H1 (cell line): Measurements from ENCODE around the gene BRICD5. TPM values are rescaled to one million over a fixed set of nuclear protein-coding genes. Genes with fewer than 3 reads are reported as not detected.
A peak's percentile ranks its signal among the peaks of the same experiment; 100 is the strongest.

Experiments used
- ATF2 ChIP-seq: IDR thresholded peaks from 2 replicates; pipeline ENCODE4 v1.6.1; 2012; ENCODE audit warnings: low read length, inconsistent platforms
- BCL11A ChIP-seq, 2 experiments: IDR thresholded peaks; one replicate each; pipeline ENCODE4 v1.6.1; 2011; ENCODE audit warnings: low read depth in 2 of 2, low read length in 2 of 2, mild to moderate bottlenecking in 2 of 2
- BRCA1 ChIP-seq: IDR thresholded peaks from 2 replicates; pipeline ENCODE4 v1.6.1; 2012; ENCODE audit warnings: low read depth, low read length, improper control_type of control experiment
- CBX8 ChIP-seq: fragments of 300-800, 300-1000 bp; sonication (generic); IDR thresholded peaks from 2 replicates; pipeline ENCODE4 v1.7.1; 2016; ENCODE audit warnings: low read depth, low read length, borderline replicate concordance
- CHD1 ChIP-seq: IDR thresholded peaks from 2 replicates; pipeline ENCODE4 v1.6.1; 2012; ENCODE audit warnings: low read depth, low read length, improper control_type of control experiment
- CTBP2 ChIP-seq: IDR thresholded peaks from 2 replicates; pipeline ENCODE4 v1.7.0; 2011; ENCODE audit warnings: borderline replicate concordance, mild to moderate bottlenecking, moderate library complexity, mixed read lengths, low read length; ENCODE audit not compliant: insufficient read depth, insufficient read length
- CTCF ChIP-seq, 3 experiments: IDR thresholded peaks; 1 replicate in 2 of 3; 2 replicates in 1 of 3; pipeline versions ENCODE4 v1.5.1 to v1.6.1; 2011; ENCODE audit warnings: low read length in 3 of 3, mild to moderate bottlenecking in 3 of 3, inconsistent platforms in 2 of 3, low read depth in 1 of 3, moderate library complexity in 1 of 3; ENCODE audit not compliant: insufficient read depth in 1 of 3; ENCODE audit errors: control extremely low read depth in 1 of 3
- EGR1 ChIP-seq: IDR thresholded peaks from 2 replicates; pipeline ENCODE4 v1.6.1; 2011; ENCODE audit warnings: low read depth, low read length, borderline replicate concordance
- HDAC6 ChIP-seq: IDR thresholded peaks from one replicate; pipeline ENCODE4 v1.7.1; 2012; ENCODE audit warnings: low read depth, mild to moderate bottlenecking, inconsistent platforms, low read length, moderate library complexity
- JUND ChIP-seq: IDR thresholded peaks from 2 replicates; pipeline ENCODE4 v1.6.1; 2011; ENCODE audit warnings: mild to moderate bottlenecking, improper control_type of control experiment, low read length
- KDM5A ChIP-seq: fragments of 200-600 bp; IDR thresholded peaks from 2 replicates; pipeline ENCODE4 v1.7.1; 2012; ENCODE audit warnings: mild to moderate bottlenecking, low read length, inconsistent platforms, mixed read lengths
- NANOG ChIP-seq: IDR thresholded peaks from 2 replicates; pipeline ENCODE4 v1.6.1; 2011; ENCODE audit warnings: low read length, low read depth, mild to moderate bottlenecking, inconsistent platforms; ENCODE audit not compliant: insufficient read depth, poor library complexity, severe bottlenecking
- RFX5 ChIP-seq: IDR thresholded peaks from 2 replicates; pipeline ENCODE4 v1.6.1; 2011; ENCODE audit warnings: low read depth, low read length, improper control_type of control experiment, borderline replicate concordance
- RXRA ChIP-seq: IDR thresholded peaks from 2 replicates; pipeline ENCODE4 v1.6.1; 2011; ENCODE audit warnings: low read depth, mild to moderate bottlenecking, low read length, moderate library complexity; ENCODE audit not compliant: insufficient read depth
- SAP30 ChIP-seq: fragments of 300-600 bp; sonication (generic); IDR thresholded peaks from 2 replicates; pipeline ENCODE4 v1.7.1; 2012; ENCODE audit warnings: low read length, moderate library complexity, mild to moderate bottlenecking, inconsistent platforms; ENCODE audit not compliant: insufficient read depth, insufficient replicate concordance
- SIRT6 ChIP-seq: IDR thresholded peaks from one replicate; pipeline ENCODE4 v1.7.1; 2012; ENCODE audit warnings: low read length, inconsistent platforms
- SP2 ChIP-seq: IDR thresholded peaks from 2 replicates; pipeline ENCODE4 v1.6.1; 2012; ENCODE audit warnings: mild to moderate bottlenecking, low read length, inconsistent platforms
- SUZ12 ChIP-seq: fragments of 200-600 bp; sonication (generic); IDR thresholded peaks from 2 replicates; pipeline ENCODE4 v1.6.1; 2012; ENCODE audit warnings: mild to moderate bottlenecking, inconsistent platforms, low read length, moderate library complexity, mixed read lengths
- TAF1 ChIP-seq: IDR thresholded peaks from 2 replicates; pipeline ENCODE4 v1.6.1; 2011; ENCODE audit warnings: mild to moderate bottlenecking, low read depth, low read length
- TCF12 ChIP-seq: IDR thresholded peaks from 2 replicates; pipeline ENCODE4 v1.6.1; 2011; ENCODE audit warnings: low read depth, mild to moderate bottlenecking, low read length
- polyA plus RNA-seq, 7 experiments: library from polyadenylated mRNA; depleted of rRNA in 3 of 7; stranded (reverse) in 5 of 7; unstranded in 2 of 7; fragments of >200 nt in 5 of 7; fragments of 200-250 nt in 2 of 7; gene quantifications; 1 replicate in 5 of 7; 2 replicates in 1 of 7; 4 replicates in 1 of 7; pipeline versions ENCODE4 v1.2.1 to v1.2.3, GENCODE V29; 2011 to 2013; ENCODE audit warnings: missing spikeins in 2 of 7, mixed read lengths in 2 of 7
- total RNA-seq: library from RNA; stranded (reverse); fragmentation: NEBNext Ultra II Directional; extraction: Animal tissue kit (Norgen Biotek cat#: 25700); gene quantifications from 2 replicates; pipeline ENCODE4 v1.2.1, GENCODE V29; 2021

The BRICD5 gene
- total and polyA plus RNA-seq, 2 of the 8 experiments (the other 6 are each of a cell fraction or from before 2014, with no cell fraction given) = 8.5 to 14.2 TPM

GRCh38 chr16:2251296-2252111 is 40.8 kb upstream of the BRICD5 start, which contains the start of gene ECI1 (continued):
- TF ChIP-seq BCL11A (IDR thresholded peaks at IDR 0.05; ENCODE audit: low read depth in 2 of 2, low read length in 2 of 2) (no peak), CHD1 (no peak), CTBP2 (no peak), TCF12 (0 out of 2 replicates have a peak, but pooled peaks have one; percentile 70), RXRA (no peak), CTCF (IDR thresholded peaks at IDR 0.05; ENCODE audit: control extremely low read depth in 1 of 3, insufficient read depth in 1 of 3, low read depth in 1 of 3, low read length in 3 of 3) (peak; percentile 61 to 63 (median 63)), RFX5 (no peak), SP2 (no peak), KDM5A (no peak), JUND (no peak), HDAC6 (no peak), SAP30 (no peak), CBX8 (no peak), SUZ12 (no peak), SIRT6 (no peak), TAF1 (peak; percentile 96), NANOG (no peak), BRCA1 (no peak), ATF2 (no peak), EGR1 (peak; percentile 58; the same call in 1 of the 2 replicates)
